Left ventricle myocardium inferior (tissue), 1 donor: ENCODE results near the gene LENG8. TPM values are rescaled to one million over a fixed set of nuclear protein-coding genes. Genes with fewer than 3 reads are reported as not detected.
"Not testable (repeated sequence)": the region's sequence is repeated elsewhere in the genome, so short reads cannot be mapped to it uniquely, and the experiment has no call there.

ENCODE experiments used
- DNase-seq: peaks from one replicate; pipeline ENCODE4 v3.0.0-alpha.2; 2020
- H3K27ac ChIP-seq: fragments of 200-600 bp; replicated peaks from 2 replicates; pipeline ENCODE4 v1.8.0; 2021
- H3K27me3 ChIP-seq: fragments of 200-600 bp; 2 replicates; pipeline ENCODE4 v1.8.0; 2021; ENCODE audit warnings: low read depth
- H3K36me3 ChIP-seq: fragments of 200-600 bp; 2 replicates; pipeline ENCODE4 v1.8.0; 2021
- H3K4me1 ChIP-seq: fragments of 200-600 bp; 2 replicates; pipeline ENCODE4 v1.8.0; 2021
- H3K4me3 ChIP-seq: fragments of 200-600 bp; 2 replicates; pipeline ENCODE4 v1.8.0; 2021; ENCODE audit warnings: mild to moderate bottlenecking, moderate library complexity
- H3K9me3 ChIP-seq: fragments of 200-600 bp; replicated peaks from 2 replicates; pipeline ENCODE4 v1.8.0; 2021
- CTCF ChIP-seq: fragments of 200-600 bp; IDR thresholded peaks from 2 replicates; pipeline ENCODE4 v1.8.0; 2021; ENCODE audit warnings: antibody characterized with exemption, mild to moderate bottlenecking, borderline replicate concordance
- intact Hi-C: fragments of 100-400 bp; cut with micrococcal nuclease; formaldehyde crosslinking; loops from one replicate; pipeline ENCODE4 v1.11.0; 2022
- total RNA-seq: library from RNA; stranded (reverse); fragmentation: NEBNext Ultra II Directional; extraction: Animal tissue kit (Norgen Biotek cat#: 25700); gene quantifications from one replicate; pipeline ENCODE4 v1.2.1, GENCODE V29; 2021
- donor health status: DM: no; HTN: yes; CAD: no; lungs with severe emphysema.

The LENG8 gene
- total RNA-seq, 1 donor from 2014 or later = 66.0 TPM

- no peak overlapping the region for H3K27ac ChIP-seq
- intact Hi-C loops = no loop called here
- no peak overlapping the region for H3K4me3 ChIP-seq
- no peaks in the 10 kb centered on the region for H3K4me1 ChIP-seq
- DNase-seq = no peak
- no peak for TF ChIP-seq CTCF
- H3K27me3 ChIP-seq = peaks cover 41% of the 10 kb centered on the region
- H3K36me3 ChIP-seq = no peaks in the 10 kb centered on the region
- H3K9me3 ChIP-seq = no peaks in the 10 kb centered on the region
These were observed 58.8 kb downstream of the LENG8 start for GRCh38 chr19:54507824-54508223.

- H3K4me1 ChIP-seq, DNase-seq, H3K9me3 ChIP-seq, H3K36me3 ChIP-seq, intact Hi-C loops, H3K4me3 ChIP-seq, H3K27ac ChIP-seq: not testable (repeated sequence)
- H3K27me3 ChIP-seq = peaks cover 41% of the 10 kb centered on the region
These were observed 59.5 kb downstream of the LENG8 start for GRCh38 chr19:54508487-54508886.

- intact Hi-C loops, H3K27ac ChIP-seq, DNase-seq, H3K9me3 ChIP-seq, H3K4me1 ChIP-seq, H3K36me3 ChIP-seq, H3K4me3 ChIP-seq: not testable (repeated sequence)
- H3K27me3 ChIP-seq = peaks cover 42% of the 10 kb centered on the region
These were observed 60.4 kb downstream of the LENG8 start for GRCh38 chr19:54509200-54509940.

Other genes starting within 250 kb of the LENG8 start
- gene RPS9, start 248.3 kb upstream of the LENG8 start, total RNA-seq = 648 TPM
- gene LILRB3, start 226.2 kb upstream of the LENG8 start, total RNA-seq = 4.7 TPM
- 1.2 TPM for gene LILRA6, start 206.4 kb upstream of the LENG8 start, total RNA-seq
- 5.7 TPM for gene LILRB5, start 191.9 kb upstream of the LENG8 start, total RNA-seq
- 1.7 TPM for gene LILRB2, start 168.1 kb upstream of the LENG8 start, total RNA-seq
- gene LILRA5, start 136.0 kb upstream of the LENG8 start, total RNA-seq = 0.66 TPM
- not detected for gene LILRA4, start 110.0 kb upstream of the LENG8 start, total RNA-seq
- 5.1 TPM for gene LAIR1, start 84.3 kb upstream of the LENG8 start, total RNA-seq
- 1.9 TPM for gene TTYH1, start 33.7 kb upstream of the LENG8 start, total RNA-seq
- gene LENG9, start 14.6 kb downstream of the LENG8 start, total RNA-seq = 1.7 TPM
- 8.7 TPM for gene CDC42EP5, start 24.1 kb downstream of the LENG8 start, total RNA-seq
- gene LAIR2, start 53.6 kb downstream of the LENG8 start, total RNA-seq = not detected
- 1.6 TPM for gene LILRA2, start 124.6 kb downstream of the LENG8 start, total RNA-seq
- gene LILRA1, start 144.4 kb downstream of the LENG8 start, total RNA-seq = 0.22 TPM
- gene LILRB1, start 181.3 kb downstream of the LENG8 start, total RNA-seq = 1.5 TPM
- gene LILRB4, start 213.8 kb downstream of the LENG8 start, total RNA-seq = 4.0 TPM